HG03469 (cell line): ENCODE data around the gene CCSAP.
"Not testable (repeated sequence)": the region's sequence is repeated elsewhere in the genome, so short reads cannot be mapped to it uniquely, and the experiment has no call there.

ENCODE experiments used
- ATAC-seq: cut with Tn5 transposase; IDR thresholded peaks from one replicate; pipeline ENCODE4 v1.9.1; 2021; ENCODE audit warnings: mild to moderate bottlenecking, moderate library complexity, moderate number of reproducible peaks; ENCODE audit not compliant: unreplicated experiment

The CCSAP gene

GRCh38 chr1:229293528-229294204 lies 49.2 kb downstream of the CCSAP start:
- ATAC-seq, result no peak

- not testable (repeated sequence) for ATAC-seq
These were observed 51.2 kb downstream of the CCSAP start for GRCh38 chr1:229291686-229292085.

GRCh38 chr1:229288516-229288915 lies 54.3 kb downstream of the CCSAP start:
- ATAC-seq, result no peak

GRCh38 chr1:229287267-229287666 lies 55.6 kb downstream of the CCSAP start:
- ATAC-seq, result no peak

GRCh38 chr1:229286099-229286766 lies 56.6 kb downstream of the CCSAP start:
- no peak for ATAC-seq

- ATAC-seq, result no peak
These were observed 57.4 kb downstream of the CCSAP start for GRCh38 chr1:229285440-229285839.

GRCh38 chr1:229284887-229285286 lies 58.0 kb downstream of the CCSAP start:
- ATAC-seq, result no peak

GRCh38 chr1:229283183-229283611 lies 59.6 kb downstream of the CCSAP start:
- ATAC-seq, result no peak

GRCh38 chr1:229282295-229282823 lies 60.5 kb downstream of the CCSAP start:
- ATAC-seq, result no peak

GRCh38 chr1:229281339-229281926 lies 61.4 kb downstream of the CCSAP start:
- no peak for ATAC-seq

- no peak for ATAC-seq
These were observed 61.9 kb downstream of the CCSAP start for GRCh38 chr1:229280921-229281320.

- no peak for ATAC-seq
These were observed 62.6 kb downstream of the CCSAP start for GRCh38 chr1:229280037-229280828.

GRCh38 chr1:229279242-229279641 lies 63.6 kb downstream of the CCSAP start:
- ATAC-seq, result no peak

- ATAC-seq, result no peak
These were observed 64.6 kb downstream of the CCSAP start for GRCh38 chr1:229278120-229278741.

- no peak for ATAC-seq
These were observed 67.8 kb downstream of the CCSAP start for GRCh38 chr1:229275005-229275404.

- no peak for ATAC-seq
These were observed 69.2 kb downstream of the CCSAP start for GRCh38 chr1:229273507-229274232.

GRCh38 chr1:229272164-229273158 lies 70.4 kb downstream of the CCSAP start:
- no peak for ATAC-seq

GRCh38 chr1:229271448-229272159 lies 71.2 kb downstream of the CCSAP start:
- ATAC-seq, result peak; percentile 21
